LNCaP clone FGC (cell line): Measurements from ENCODE around the gene LMBRD2.
A peak's percentile ranks its signal among the peaks of the same experiment; 100 is the strongest.

ENCODE experiments used
- DNase-seq: peaks from one replicate; pipeline ENCODE4 v3.0.0-alpha.2; 2011; ENCODE audit warnings: low read depth
- H3K4me3 ChIP-seq: 2 replicates; pipeline ENCODE4 v1.5.1; 2011; ENCODE audit warnings: mild to moderate bottlenecking, low read depth, low read length, control low read depth
- CTCF ChIP-seq: IDR thresholded peaks from 2 replicates; pipeline ENCODE4 v1.5.1; 2012; ENCODE audit warnings: mild to moderate bottlenecking; ENCODE audit not compliant: control insufficient read depth, insufficient read depth; ENCODE audit errors: extremely low read depth

The LMBRD2 gene

DNA sequence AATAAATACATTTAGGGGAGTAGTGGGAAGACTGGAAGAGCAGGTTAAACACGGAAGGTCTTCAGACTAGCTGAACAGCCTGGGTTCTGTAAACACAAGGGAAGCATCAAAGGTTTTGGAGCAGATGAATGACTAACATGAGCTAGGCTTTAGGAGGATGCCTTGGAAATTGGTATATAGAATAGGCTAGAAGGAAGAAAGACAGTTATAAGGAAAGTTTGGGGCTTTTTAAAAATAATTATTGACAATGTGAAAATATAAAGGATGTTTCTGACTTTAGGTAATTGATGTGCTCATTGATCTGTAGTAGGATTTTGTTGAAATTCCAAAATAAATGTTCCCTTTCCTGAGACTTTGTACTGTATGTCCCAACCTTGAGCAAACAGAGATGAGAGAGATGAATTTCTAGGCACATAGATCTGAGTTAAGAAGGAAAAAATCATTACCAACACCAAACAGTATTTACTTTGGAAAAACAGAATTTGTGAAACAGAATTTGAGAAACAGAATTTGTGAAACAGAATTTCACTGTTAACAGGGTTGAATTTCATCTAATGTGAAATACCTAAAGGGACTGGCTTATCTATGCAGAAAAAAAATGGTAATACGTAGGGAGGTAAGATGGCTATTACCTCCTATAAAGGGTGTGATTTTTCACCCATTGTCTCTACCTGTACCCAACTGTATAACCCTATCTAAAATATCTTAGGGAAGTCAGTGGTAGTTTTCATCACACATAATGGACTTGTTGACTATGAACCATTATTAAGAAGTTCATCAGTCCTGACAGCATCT lies 29.1 kb upstream of the LMBRD2 start:
- 0 out of 2 replicates have a peak overlapping the region, but pooled peaks have one; percentile 5 for H3K4me3 ChIP-seq
- TF ChIP-seq CTCF, result no peak
- DNase-seq, result peak; percentile 82

DNA sequence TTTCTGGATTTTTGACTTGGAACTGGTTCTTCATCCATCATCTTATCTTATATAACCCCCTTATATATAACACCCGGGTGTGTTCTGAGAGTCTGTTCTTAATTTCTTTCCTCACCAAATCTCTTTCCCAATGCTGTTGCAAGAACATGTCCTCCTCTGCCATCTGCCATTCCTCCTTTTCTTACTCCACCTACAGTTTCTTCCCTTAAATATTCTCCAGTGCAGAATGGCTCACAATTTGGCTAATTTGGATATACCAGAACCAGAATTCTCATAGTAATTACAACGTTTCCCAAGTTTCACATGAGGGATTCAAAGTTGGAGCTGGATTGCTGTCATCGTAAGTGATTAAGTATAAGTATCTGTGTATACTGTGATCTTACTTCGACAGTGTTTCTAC lies 28.3 kb upstream of the LMBRD2 start:
- TF ChIP-seq CTCF, result no peak
- 0 out of 2 replicates have a peak overlapping the region, but pooled peaks have one; percentile 5 for H3K4me3 ChIP-seq
- DNase-seq, result no peak

GRCh38 chr5:36178524-36178890 lies 26.8 kb upstream of the LMBRD2 start:
- no peak for TF ChIP-seq CTCF
- H3K4me3 ChIP-seq, result no peak overlapping the region
- DNase-seq, result no peak

DNA sequence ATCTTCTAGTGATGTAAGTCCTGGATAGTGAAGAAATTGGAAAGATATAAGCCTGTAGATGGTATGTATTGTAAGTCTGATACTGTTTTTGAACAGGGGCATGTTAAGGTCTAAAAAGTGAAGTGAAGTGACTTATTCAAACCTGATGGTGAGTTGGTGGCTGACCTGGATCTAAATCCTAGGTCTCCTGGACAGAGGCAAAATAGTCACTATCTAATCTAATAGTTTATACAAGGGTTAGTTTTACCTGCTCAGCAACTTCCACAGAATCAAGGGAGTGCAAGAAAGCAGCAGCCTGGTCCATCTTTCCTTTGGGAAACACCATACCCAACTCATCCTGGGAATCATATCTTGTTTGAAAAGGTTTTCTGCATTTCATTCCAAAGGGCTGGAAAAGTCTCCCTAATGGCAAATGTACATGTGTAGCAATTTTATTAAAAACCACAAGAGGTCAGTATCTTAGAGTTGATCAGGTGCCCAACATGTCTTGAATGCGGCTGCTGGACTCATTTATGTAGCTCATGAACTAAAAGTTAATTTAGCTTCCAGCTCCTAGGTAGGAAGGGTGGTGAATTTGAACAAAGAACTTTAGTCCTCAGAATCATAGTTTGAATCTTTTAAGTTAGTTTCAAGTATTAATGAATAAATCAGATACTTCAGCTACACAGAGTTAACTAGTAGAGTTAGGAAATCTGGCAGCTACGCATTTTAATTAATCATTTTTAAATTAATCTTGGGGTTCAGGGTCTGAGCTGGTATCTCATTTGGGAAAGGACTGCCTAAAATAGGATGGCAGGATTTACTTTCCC lies 26.2 kb upstream of the LMBRD2 start:
- peak; percentile 64 for TF ChIP-seq CTCF
- peak; percentile 45 for DNase-seq
- H3K4me3 ChIP-seq, result no peak overlapping the region

GRCh38 chr5:36177154-36177553 lies 25.5 kb upstream of the LMBRD2 start:
- no peak for DNase-seq
- no peak overlapping the region for H3K4me3 ChIP-seq
- no peak for TF ChIP-seq CTCF

GRCh38 chr5:36175043-36175442 lies 23.4 kb upstream of the LMBRD2 start:
- no peak for TF ChIP-seq CTCF
- no peak overlapping the region for H3K4me3 ChIP-seq
- DNase-seq, result no peak
